Astrocyte of the cerebellum (primary cell): Measurements from ENCODE around the gene TNS3.

Experiments used
- DNase-seq: peaks from one replicate; pipeline ENCODE4 v3.0.0-alpha.2; 2011; ENCODE audit warnings: low read depth
- H3K4me3 ChIP-seq: 2 replicates; pipeline ENCODE4 v1.5.1; 2011; ENCODE audit warnings: mild to moderate bottlenecking, low read depth, low read length, moderate library complexity
- in situ Hi-C: cut with HindIII; loops from 2 replicates; pipeline ENCODE4 v1.10.0; 2017; ENCODE audit warnings: low sequenced_read_pairs
- TF ChIP-seq, protein P1 (sequence below): IDR thresholded peaks from 2 replicates; pipeline ENCODE4 v1.5.1; 2012; ENCODE audit warnings: low read length, low read depth, moderate library complexity, mild to moderate bottlenecking; ENCODE audit errors: missing control alignments

The TNS3 gene

DNA sequence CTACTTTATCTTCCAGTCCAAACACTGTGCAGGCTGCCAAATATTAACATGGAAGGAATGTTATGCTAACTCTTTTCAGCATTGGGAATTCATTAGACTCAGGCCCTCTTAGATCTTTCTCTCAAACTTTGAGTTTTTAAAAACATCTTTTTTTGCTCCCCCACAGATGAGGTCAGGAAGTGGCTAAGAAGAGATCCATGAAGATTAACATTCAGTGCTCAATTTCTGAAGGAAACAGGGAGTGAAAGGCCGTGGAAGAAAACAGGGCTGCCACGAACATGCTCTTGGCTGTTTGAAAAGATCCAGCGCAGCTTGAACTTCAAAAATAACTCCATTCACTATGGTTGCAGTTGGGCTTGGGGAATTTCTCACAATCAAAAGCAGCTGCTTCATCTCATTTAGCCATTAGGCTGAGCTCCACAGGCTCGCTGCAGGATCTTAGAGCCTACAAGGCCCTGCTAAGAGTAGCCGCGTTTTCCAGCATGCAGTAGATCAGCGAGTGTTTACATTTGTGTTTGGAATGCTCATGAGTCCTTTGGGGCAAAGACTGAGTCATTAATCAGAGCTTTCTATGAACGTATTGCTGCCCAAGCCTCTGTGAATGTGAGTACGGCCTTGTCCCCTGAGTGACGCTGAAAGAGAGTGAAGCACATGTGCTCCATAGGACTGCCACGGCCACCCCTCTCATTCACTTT, 41.2 kb upstream of the TNS3 start:
- TF ChIP-seq, protein P1, sequence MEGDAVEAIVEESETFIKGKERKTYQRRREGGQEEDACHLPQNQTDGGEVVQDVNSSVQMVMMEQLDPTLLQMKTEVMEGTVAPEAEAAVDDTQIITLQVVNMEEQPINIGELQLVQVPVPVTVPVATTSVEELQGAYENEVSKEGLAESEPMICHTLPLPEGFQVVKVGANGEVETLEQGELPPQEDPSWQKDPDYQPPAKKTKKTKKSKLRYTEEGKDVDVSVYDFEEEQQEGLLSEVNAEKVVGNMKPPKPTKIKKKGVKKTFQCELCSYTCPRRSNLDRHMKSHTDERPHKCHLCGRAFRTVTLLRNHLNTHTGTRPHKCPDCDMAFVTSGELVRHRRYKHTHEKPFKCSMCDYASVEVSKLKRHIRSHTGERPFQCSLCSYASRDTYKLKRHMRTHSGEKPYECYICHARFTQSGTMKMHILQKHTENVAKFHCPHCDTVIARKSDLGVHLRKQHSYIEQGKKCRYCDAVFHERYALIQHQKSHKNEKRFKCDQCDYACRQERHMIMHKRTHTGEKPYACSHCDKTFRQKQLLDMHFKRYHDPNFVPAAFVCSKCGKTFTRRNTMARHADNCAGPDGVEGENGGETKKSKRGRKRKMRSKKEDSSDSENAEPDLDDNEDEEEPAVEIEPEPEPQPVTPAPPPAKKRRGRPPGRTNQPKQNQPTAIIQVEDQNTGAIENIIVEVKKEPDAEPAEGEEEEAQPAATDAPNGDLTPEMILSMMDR: no peak
- in situ Hi-C loops: no loop called here
- DNase-seq: peak; percentile 70
- H3K4me3 ChIP-seq: no peak overlapping the region

DNA sequence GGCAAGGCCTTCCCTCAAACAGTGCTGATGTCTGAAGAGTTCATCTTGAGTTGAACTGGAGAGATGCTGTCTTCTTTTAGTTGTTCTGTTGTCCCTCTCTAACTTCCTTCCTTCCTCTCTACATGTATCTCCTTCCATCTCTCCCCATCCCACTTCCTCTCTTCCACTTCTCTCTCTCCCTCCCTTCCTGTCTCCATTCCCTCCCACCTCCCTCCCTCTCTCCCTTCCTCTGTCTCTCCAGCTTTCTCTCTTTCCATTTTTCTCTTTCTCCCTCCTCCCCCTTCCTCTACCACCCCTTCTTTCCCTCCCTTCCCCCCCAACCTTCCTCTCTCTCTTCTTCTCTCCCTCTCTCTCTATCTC, 40.7 kb upstream of the TNS3 start:
- no peak for DNase-seq
- TF ChIP-seq, protein P1: no peak
- in situ Hi-C loops: no loop called here
- no peak overlapping the region for H3K4me3 ChIP-seq

- TF ChIP-seq, protein P1: no peak
- no peak overlapping the region for H3K4me3 ChIP-seq
- DNase-seq: no peak
- in situ Hi-C loops: no loop called here
Measured at GRCh38 chr7:47621979-47622561, 40.2 kb upstream of the TNS3 start.

- H3K4me3 ChIP-seq: no peak overlapping the region
- TF ChIP-seq, protein P1: no peak
- in situ Hi-C loops: no loop called here
- DNase-seq: no peak
Measured at GRCh38 chr7:47621347-47621746, 39.4 kb upstream of the TNS3 start.

DNA sequence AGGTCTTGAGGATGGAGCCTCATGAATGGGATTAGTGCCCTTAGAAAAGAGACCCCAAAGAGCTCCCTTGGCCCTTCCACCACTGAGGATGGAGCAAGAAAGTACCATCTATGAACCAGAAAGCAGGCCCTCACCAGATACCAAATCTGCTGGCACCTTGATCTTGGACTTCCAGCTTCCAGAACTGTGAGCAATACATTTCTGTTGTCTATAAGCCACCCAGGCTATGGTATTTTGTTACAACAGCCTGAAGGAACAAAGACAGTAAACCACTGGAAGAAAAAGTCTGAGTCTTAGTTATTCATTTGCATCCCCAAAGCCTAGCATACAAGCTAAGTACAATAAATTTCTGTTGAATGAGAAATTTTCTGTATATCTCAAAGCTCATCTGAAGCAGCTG, 37.9 kb upstream of the TNS3 start:
- no peak overlapping the region for H3K4me3 ChIP-seq
- in situ Hi-C loops: no loop called here

GRCh38 chr7:47617131-47617530, 35.2 kb upstream of the TNS3 start:
- in situ Hi-C loops: no loop called here
- no peak for DNase-seq
- TF ChIP-seq, protein P1: no peak
- no peak overlapping the region for H3K4me3 ChIP-seq

More for the DNA sequence above, 37.9 kb upstream of the TNS3 start:
- TF ChIP-seq, protein P1: no peak
- DNase-seq: no peak

DNA sequence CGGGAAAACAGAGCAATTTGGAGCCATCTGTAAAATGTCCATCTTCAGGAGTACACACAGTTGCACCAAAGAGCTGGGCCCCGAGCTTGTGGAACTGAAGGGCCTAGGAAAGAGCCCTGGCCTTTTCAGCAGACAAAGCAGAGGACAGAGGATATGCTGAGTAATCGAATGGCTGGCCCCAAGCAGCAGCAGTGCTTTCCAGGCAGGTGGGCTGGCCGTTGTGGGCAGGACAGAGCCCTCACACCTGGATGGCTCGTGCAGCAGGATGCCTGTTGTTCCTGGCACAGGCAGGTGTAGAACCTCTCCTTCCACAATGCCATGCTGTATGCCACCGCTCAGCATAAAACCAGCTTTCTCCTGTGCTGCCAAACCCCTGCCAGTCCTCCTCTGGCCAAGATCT, 32.5 kb upstream of the TNS3 start:
- in situ Hi-C loops: no loop called here
- H3K4me3 ChIP-seq: no peak overlapping the region
- DNase-seq: no peak
- TF ChIP-seq, protein P1: no peak
